HepG2 (cell line): ENCODE measurements around the gene MXI1. TPM values are rescaled to one million over a fixed set of nuclear protein-coding genes. Genes with fewer than 3 reads are reported as not detected.
A peak's percentile ranks its signal among the peaks of the same experiment; 100 is the strongest.

Experiments used
- AHR ChIP-seq: IDR thresholded peaks from 2 replicates; pipeline ENCODE4 v1.6.1; 2018; ENCODE audit warnings: missing genetic modification reagents, missing compliant biosample characterization
- EED ChIP-seq: sonication (generic); formaldehyde crosslinking; IDR thresholded peaks from 2 replicates; pipeline ENCODE4 v1.5.0; 2020; ENCODE audit warnings: mild to moderate bottlenecking, missing genetic modification reagents
- GATAD1 ChIP-seq: IDR thresholded peaks from 2 replicates; pipeline ENCODE4 v1.6.1; 2016; ENCODE audit warnings: missing genetic modification reagents, missing compliant biosample characterization
- KLF12 ChIP-seq: sonication (generic); formaldehyde crosslinking; IDR thresholded peaks from 2 replicates; pipeline ENCODE4 v1.4.0; 2020; ENCODE audit warnings: missing genetic modification reagents, borderline replicate concordance
- KMT2B ChIP-seq: IDR thresholded peaks from 2 replicates; pipeline ENCODE4 v1.6.1; 2016; ENCODE audit warnings: missing genetic modification reagents, missing compliant biosample characterization
- NFYC ChIP-seq: IDR thresholded peaks from 2 replicates; pipeline ENCODE4 v1.6.1; 2016; ENCODE audit warnings: missing genetic modification reagents, missing compliant biosample characterization
- PAX8 ChIP-seq: sonication (generic); formaldehyde crosslinking; IDR thresholded peaks from 2 replicates; pipeline ENCODE4 v1.8.0; 2022; ENCODE audit warnings: mild to moderate bottlenecking, missing genetic modification reagents, borderline replicate concordance
- RXRA ChIP-seq: sonication (generic); formaldehyde crosslinking; IDR thresholded peaks from 2 replicates; pipeline ENCODE4 v1.5.1; 2020; ENCODE audit warnings: missing genetic modification reagents
- SETDB1 ChIP-seq: sonication (generic); formaldehyde crosslinking; IDR thresholded peaks from 2 replicates; pipeline ENCODE4 v1.5.1; 2020; ENCODE audit warnings: missing genetic modification reagents, mild to moderate bottlenecking, borderline replicate concordance
- SRSF1 ChIP-seq: fragments of 200-400 bp; formaldehyde crosslinking; optimal IDR thresholded peaks from 2 replicates; pipeline ENCODE3; 2017; ENCODE audit warnings: mild to moderate bottlenecking, low read depth, low read length, moderate library complexity
- ZBTB14 ChIP-seq: sonication (generic); formaldehyde crosslinking; IDR thresholded peaks from 2 replicates; pipeline ENCODE4 v1.4.0; 2020; ENCODE audit warnings: missing genetic modification reagents
- ZFP36L1 ChIP-seq: sonication (generic); formaldehyde crosslinking; IDR thresholded peaks from 2 replicates; pipeline ENCODE4 v1.8.0; 2022; ENCODE audit warnings: mild to moderate bottlenecking, missing genetic modification reagents, moderate library complexity
- ZNF234 ChIP-seq: sonication (generic); formaldehyde crosslinking; conservative IDR thresholded peaks from 2 replicates; pipeline ENCODE4 v1.5.1; 2020; ENCODE audit warnings: mild to moderate bottlenecking, missing genetic modification reagents
- ZNF24 ChIP-seq: fragments of 450-650 bp; IDR thresholded peaks from 2 replicates; pipeline ENCODE4 v1.6.1; 2017; ENCODE audit warnings: antibody characterized with exemption, mild to moderate bottlenecking
- ZNF362 ChIP-seq: sonication (generic); formaldehyde crosslinking; IDR thresholded peaks from 2 replicates; pipeline ENCODE4 v1.4.0; 2020; ENCODE audit warnings: missing genetic modification reagents, mild to moderate bottlenecking, borderline replicate concordance
- ZNF513 ChIP-seq: sonication (generic); formaldehyde crosslinking; conservative IDR thresholded peaks from 2 replicates; pipeline ENCODE4 v1.5.0; 2020; ENCODE audit warnings: missing genetic modification reagents
- ZNF589 ChIP-seq: sonication (generic); formaldehyde crosslinking; conservative IDR thresholded peaks from 2 replicates; pipeline ENCODE4 v1.8.0; 2022; ENCODE audit warnings: mild to moderate bottlenecking, moderate library complexity, missing genetic modification reagents
- ZNF780A ChIP-seq: sonication (generic); formaldehyde crosslinking; IDR thresholded peaks from 2 replicates; pipeline ENCODE4 v1.8.0; 2022; ENCODE audit warnings: mild to moderate bottlenecking, missing genetic modification reagents, moderate library complexity
- ZNF792 ChIP-seq: IDR thresholded peaks from 2 replicates; pipeline ENCODE4 v1.6.1; 2016
- polyA plus RNA-seq, 8 experiments: library from polyadenylated mRNA; depleted of rRNA in 3 of 8; stranded (reverse) in 7 of 8; unstranded in 1 of 8; fragments of >200 nt; fragmentation: Illumina TruSeq in 4 of 8; extraction: Trizol in 4 of 8; gene quantifications; 2 replicates each; pipeline versions ENCODE4 v1.2.1 to v1.2.3, GENCODE V29; 2011 to 2016; ENCODE audit warnings: low read depth in 4 of 8, missing spikeins in 1 of 8, mixed read lengths in 1 of 8; ENCODE audit not compliant: insufficient read depth in 1 of 8
- total RNA-seq, 5 experiments: library from RNA; depleted of rRNA; stranded (reverse); fragments of >200 nt; fragmentation: Illumina TruSeq; extraction: Trizol; gene quantifications; 2 replicates each; pipeline ENCODE4 v1.2.3, GENCODE V29; 2016; ENCODE audit warnings: low read depth in 1 of 5

MXI1 gene
- total and polyA plus RNA-seq, 2 of the 13 experiments (the other 11 are each of a cell fraction or from before 2014, with no cell fraction given), result 6.6 to 22.0 TPM

- TF ChIP-seq GATAD1 (CRISPR knock-in tag) (peak; percentile 13; the same call in 1 of the 2 replicates), NFYC (CRISPR knock-in tag) (peak; percentile 94), ZNF780A (0 out of 2 replicates have a peak, but pooled peaks have one; percentile 57), PAX8 (CRISPR knock-in tag) (no peak), ZNF513 (CRISPR knock-in tag) (no peak), KLF12 (CRISPR knock-in tag) (no peak), SETDB1 (CRISPR knock-in tag) (no peak), KMT2B (CRISPR knock-in tag) (0 out of 2 replicates have a peak, but pooled peaks have one; percentile 6), ZNF589 (0 out of 2 replicates have a peak, but pooled peaks have one; percentile 42), SRSF1 (peak; percentile 5), AHR (CRISPR knock-in tag) (no peak), ZNF24 (no peak), ZBTB14 (CRISPR knock-in tag) (peak; percentile 76), ZNF792 (CRISPR knock-in tag) (no peak), RXRA (CRISPR knock-in tag) (peak; percentile 33; the same call in 1 of the 2 replicates), ZNF362 (CRISPR knock-in tag) (peak; percentile 21; the same call in 1 of the 2 replicates), EED (CRISPR knock-in tag) (no peak; the same call in 1 of the 2 replicates), ZFP36L1 (CRISPR knock-in tag) (no peak), ZNF234 (CRISPR knock-in tag) (no peak)
Measured at GRCh38 chr10:110210674-110211464, 3.5 kb downstream of the MXI1 start (continued).
